ENCODE results near the gene SYNPO2. TPM values are rescaled to one million over a fixed set of nuclear protein-coding genes. Genes with fewer than 3 reads are reported as not detected.

SYNPO2 gene
- total RNA-seq, 1 donor from 2014 or later, result 22.9 TPM

DNA sequence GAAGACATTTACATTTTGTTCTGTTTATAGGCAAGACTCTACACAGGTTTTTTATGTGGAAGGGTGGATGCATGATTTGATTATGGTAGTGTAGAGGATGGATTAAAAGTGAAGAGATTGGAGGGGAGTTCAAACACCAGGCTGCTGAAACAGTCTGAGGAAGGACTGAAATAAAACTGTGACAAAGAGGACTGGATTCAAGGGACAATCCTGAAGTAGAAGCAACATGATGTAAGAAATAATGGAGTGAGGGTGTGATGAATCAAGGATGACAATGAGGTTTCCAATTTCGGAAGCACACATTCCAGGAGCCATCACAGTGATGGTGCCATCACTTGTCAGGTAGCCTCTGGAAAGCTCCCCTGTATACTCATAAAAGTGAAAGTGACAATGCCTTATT, 103.5 kb downstream of the SYNPO2 start:
- no peak overlapping the region for H3K27ac Mint-ChIP-seq
- peaks cover 3% of the 10 kb centered on the region for H3K4me1 Mint-ChIP-seq (ENCODE audit: unreplicated experiment)
- TF ChIP-seq, protein P1, sequence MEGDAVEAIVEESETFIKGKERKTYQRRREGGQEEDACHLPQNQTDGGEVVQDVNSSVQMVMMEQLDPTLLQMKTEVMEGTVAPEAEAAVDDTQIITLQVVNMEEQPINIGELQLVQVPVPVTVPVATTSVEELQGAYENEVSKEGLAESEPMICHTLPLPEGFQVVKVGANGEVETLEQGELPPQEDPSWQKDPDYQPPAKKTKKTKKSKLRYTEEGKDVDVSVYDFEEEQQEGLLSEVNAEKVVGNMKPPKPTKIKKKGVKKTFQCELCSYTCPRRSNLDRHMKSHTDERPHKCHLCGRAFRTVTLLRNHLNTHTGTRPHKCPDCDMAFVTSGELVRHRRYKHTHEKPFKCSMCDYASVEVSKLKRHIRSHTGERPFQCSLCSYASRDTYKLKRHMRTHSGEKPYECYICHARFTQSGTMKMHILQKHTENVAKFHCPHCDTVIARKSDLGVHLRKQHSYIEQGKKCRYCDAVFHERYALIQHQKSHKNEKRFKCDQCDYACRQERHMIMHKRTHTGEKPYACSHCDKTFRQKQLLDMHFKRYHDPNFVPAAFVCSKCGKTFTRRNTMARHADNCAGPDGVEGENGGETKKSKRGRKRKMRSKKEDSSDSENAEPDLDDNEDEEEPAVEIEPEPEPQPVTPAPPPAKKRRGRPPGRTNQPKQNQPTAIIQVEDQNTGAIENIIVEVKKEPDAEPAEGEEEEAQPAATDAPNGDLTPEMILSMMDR (conservative IDR thresholded peaks at IDR 0.05), result no peak

GRCh38 chr4:118993333-118993732, 104.7 kb downstream of the SYNPO2 start:
- Mint-ChIP-seq H3K4me3 (no peak overlapping the region), H3K36me3 (no peaks in the 10 kb centered on the region), H3K27ac (no peak overlapping the region), H3K9me3 (no peaks in the 10 kb centered on the region), H3K27me3 (no peaks in the 10 kb centered on the region), H3K4me1 (ENCODE audit: unreplicated experiment) (peaks cover 3% of the 10 kb centered on the region)
- DNase-seq (ENCODE audit: extremely low spot score, unreplicated experiment), result no peak
- TF ChIP-seq, protein P1 (conservative IDR thresholded peaks at IDR 0.05), result no peak

More for the DNA sequence above, 103.5 kb downstream of the SYNPO2 start:
- Mint-ChIP-seq H3K27me3 (no peaks in the 10 kb centered on the region), H3K4me3 (no peak overlapping the region), H3K36me3 (no peaks in the 10 kb centered on the region), H3K9me3 (no peaks in the 10 kb centered on the region)
- DNase-seq (ENCODE audit: extremely low spot score, unreplicated experiment), result no peak

DNA sequence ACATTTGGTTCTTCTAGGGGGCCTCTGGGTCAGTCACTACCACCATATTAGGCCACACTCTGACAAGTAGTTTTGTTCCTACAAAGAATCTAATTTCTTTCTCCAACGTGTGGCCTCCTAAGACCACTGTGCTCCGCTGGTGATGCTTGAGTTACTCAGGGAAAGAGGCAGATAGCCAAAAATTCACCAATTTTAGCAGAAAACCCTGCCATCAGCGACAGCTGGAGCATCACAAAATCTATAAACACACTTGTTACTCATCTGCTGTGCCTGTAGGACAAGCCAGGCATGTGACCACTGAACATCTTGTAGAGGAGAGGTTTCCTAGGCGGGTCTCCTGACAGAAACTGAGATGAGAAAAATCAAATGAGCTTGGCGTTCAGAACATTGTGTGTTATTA, 105.4 kb downstream of the SYNPO2 start:
- no peak for DNase-seq (ENCODE audit: extremely low spot score, unreplicated experiment)
- TF ChIP-seq, protein P1 (conservative IDR thresholded peaks at IDR 0.05), result no peak
- Mint-ChIP-seq H3K4me3 (no peak overlapping the region), H3K27me3 (no peaks in the 10 kb centered on the region), H3K4me1 (ENCODE audit: unreplicated experiment) (peaks cover 3% of the 10 kb centered on the region), H3K9me3 (no peaks in the 10 kb centered on the region), H3K27ac (no peak overlapping the region), H3K36me3 (no peaks in the 10 kb centered on the region)

- no peak overlapping the region for H3K4me3 Mint-ChIP-seq
- no peaks in the 10 kb centered on the region for H3K27me3 Mint-ChIP-seq
- H3K9me3 Mint-ChIP-seq, result no peaks in the 10 kb centered on the region
- H3K36me3 Mint-ChIP-seq, result no peaks in the 10 kb centered on the region
- TF ChIP-seq, protein P1 (conservative IDR thresholded peaks at IDR 0.05), result no peak
- H3K27ac Mint-ChIP-seq, result no peak overlapping the region
- H3K4me1 Mint-ChIP-seq (ENCODE audit: unreplicated experiment), result peaks cover 3% of the 10 kb centered on the region
- DNase-seq (ENCODE audit: extremely low spot score, unreplicated experiment), result no peak
Observed at GRCh38 chr4:118995693-118996391, 107.2 kb downstream of the SYNPO2 start.

- Mint-ChIP-seq H3K27me3 (no peaks in the 10 kb centered on the region), H3K4me3 (no peak overlapping the region), H3K27ac (no peak overlapping the region), H3K4me1 (ENCODE audit: unreplicated experiment) (peaks cover 3% of the 10 kb centered on the region), H3K36me3 (no peaks in the 10 kb centered on the region), H3K9me3 (no peaks in the 10 kb centered on the region)
- TF ChIP-seq, protein P1 (conservative IDR thresholded peaks at IDR 0.05), result no peak
- DNase-seq (ENCODE audit: extremely low spot score, unreplicated experiment), result no peak
Observed at GRCh38 chr4:118997601-118998000, 108.9 kb downstream of the SYNPO2 start.
